HCT116 (cell line): ENCODE measurements around the gene OBSCN.

Experiments used
- SP1 ChIP-seq: IDR thresholded peaks from 2 replicates; pipeline ENCODE4 v1.6.1; 2012; ENCODE audit warnings: low read depth
- YY1 ChIP-seq: IDR thresholded peaks from 2 replicates; pipeline ENCODE4 v1.6.1; 2011; ENCODE audit warnings: low read length, low read depth, moderate library complexity, mild to moderate bottlenecking; ENCODE audit not compliant: insufficient replicate concordance; ENCODE audit errors: extremely low read depth
- TF ChIP-seq, protein P1 (sequence below), 3 experiments: fragments of 200-600 bp in 1 of 3; sonication (generic) in 1 of 3; IDR thresholded peaks in 2 of 3; conservative IDR thresholded peaks in 1 of 3; 2 replicates each; pipeline ENCODE4 v1.5.1; 2012 to 2017; ENCODE audit warnings: low read depth in 2 of 3, low read length in 2 of 3, antibody characterized with exemption in 1 of 3, borderline replicate concordance in 1 of 3, control low read depth in 1 of 3, mild to moderate bottlenecking in 1 of 3, mixed read lengths in 1 of 3, mixed run types in 1 of 3, moderate library complexity in 1 of 3; ENCODE audit not compliant: insufficient read depth in 1 of 3

DNA sequence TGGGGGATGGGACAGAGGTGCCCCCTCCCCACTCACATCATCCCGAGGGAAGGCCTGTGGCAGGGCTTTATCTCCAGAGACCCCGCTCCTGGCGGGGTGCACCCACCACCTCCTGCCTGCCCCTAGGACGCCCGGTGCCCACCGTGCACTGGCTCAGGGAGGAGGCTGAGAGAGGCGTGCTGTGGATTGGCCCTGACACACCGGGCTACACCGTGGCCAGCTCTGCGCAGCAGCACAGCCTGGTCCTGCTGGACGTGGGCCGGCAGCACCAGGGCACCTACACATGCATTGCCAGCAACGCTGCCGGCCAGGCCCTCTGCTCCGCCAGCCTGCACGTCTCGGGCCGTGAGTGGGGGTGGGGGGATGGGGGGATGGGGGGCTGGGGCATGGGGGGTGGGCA is 127.1 kb downstream of the OBSCN start:
- TF ChIP-seq YY1, result no peak
- no peak for TF ChIP-seq SP1
- TF ChIP-seq, protein P1, sequence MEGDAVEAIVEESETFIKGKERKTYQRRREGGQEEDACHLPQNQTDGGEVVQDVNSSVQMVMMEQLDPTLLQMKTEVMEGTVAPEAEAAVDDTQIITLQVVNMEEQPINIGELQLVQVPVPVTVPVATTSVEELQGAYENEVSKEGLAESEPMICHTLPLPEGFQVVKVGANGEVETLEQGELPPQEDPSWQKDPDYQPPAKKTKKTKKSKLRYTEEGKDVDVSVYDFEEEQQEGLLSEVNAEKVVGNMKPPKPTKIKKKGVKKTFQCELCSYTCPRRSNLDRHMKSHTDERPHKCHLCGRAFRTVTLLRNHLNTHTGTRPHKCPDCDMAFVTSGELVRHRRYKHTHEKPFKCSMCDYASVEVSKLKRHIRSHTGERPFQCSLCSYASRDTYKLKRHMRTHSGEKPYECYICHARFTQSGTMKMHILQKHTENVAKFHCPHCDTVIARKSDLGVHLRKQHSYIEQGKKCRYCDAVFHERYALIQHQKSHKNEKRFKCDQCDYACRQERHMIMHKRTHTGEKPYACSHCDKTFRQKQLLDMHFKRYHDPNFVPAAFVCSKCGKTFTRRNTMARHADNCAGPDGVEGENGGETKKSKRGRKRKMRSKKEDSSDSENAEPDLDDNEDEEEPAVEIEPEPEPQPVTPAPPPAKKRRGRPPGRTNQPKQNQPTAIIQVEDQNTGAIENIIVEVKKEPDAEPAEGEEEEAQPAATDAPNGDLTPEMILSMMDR (IDR thresholded peaks at IDR 0.05 in 2 of 3, conservative IDR thresholded peaks at IDR 0.05 in 1 of 3; ENCODE audit: borderline replicate concordance in 1 of 3, insufficient read depth in 1 of 3, low read depth in 2 of 3, low read length in 2 of 3), result no peak
